Activated T-cell treated with anti-CD3 and anti-CD28 coated beads, Interleukin-2, amount 50 U/mL, for 24 hours (primary cell): ENCODE data around the gene ANKRD45.
"Not testable (repeated sequence)": the region's sequence is repeated elsewhere in the genome, so short reads cannot be mapped to it uniquely, and the experiment has no call there.

Experiments used
- DNase-seq: peaks from one replicate; pipeline ENCODE4 v3.0.0-alpha.2; 2020
- H3K27ac Mint-ChIP-seq: 2 replicates; pipeline ENCODE4 v1.8.0; 2020; ENCODE audit warnings: mild to moderate bottlenecking, mixed read lengths
- H3K27me3 Mint-ChIP-seq: 2 replicates; pipeline ENCODE4 v1.8.0; 2020; ENCODE audit warnings: mixed read lengths
- H3K36me3 Mint-ChIP-seq: 2 replicates; pipeline ENCODE4 v1.8.0; 2020; ENCODE audit warnings: low read depth, mixed read lengths
- H3K4me1 Mint-ChIP-seq: 2 replicates; pipeline ENCODE4 v1.8.0; 2020; ENCODE audit warnings: low read depth, mixed read lengths
- H3K4me3 Mint-ChIP-seq: 2 replicates; pipeline ENCODE4 v1.8.0; 2020; ENCODE audit warnings: mild to moderate bottlenecking, moderate library complexity, mixed read lengths
- H3K9me3 Mint-ChIP-seq: 2 replicates; pipeline ENCODE4 v1.8.0; 2020; ENCODE audit warnings: mixed read lengths

Gene ANKRD45, protein sequence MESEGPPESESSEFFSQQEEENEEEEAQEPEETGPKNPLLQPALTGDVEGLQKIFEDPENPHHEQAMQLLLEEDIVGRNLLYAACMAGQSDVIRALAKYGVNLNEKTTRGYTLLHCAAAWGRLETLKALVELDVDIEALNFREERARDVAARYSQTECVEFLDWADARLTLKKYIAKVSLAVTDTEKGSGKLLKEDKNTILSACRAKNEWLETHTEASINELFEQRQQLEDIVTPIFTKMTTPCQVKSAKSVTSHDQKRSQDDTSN

DNA sequence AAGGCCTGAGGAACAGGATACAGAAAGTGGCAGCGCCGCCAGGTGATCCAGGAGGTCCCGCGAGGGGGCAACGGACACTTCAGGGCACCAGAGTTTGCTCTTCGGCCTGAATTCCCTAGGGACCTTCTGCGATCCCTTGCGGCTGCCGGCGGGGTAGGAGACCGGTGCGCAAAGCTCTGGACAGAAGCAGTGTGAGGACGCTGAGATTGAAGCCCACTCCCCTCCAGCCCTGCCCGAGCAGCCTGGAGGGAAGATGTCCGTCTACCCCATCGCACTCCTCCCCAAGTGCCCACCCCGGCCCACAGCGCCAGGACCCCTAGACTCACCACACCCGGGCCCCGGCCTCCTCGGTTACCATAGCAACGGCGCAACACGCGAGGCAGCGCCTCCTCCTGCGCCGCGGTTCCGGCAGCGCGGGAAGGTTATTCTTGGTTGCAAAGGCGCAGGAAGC is at the start of gene ANKRD45:
TSS of gene ANKRD45 (minus strand) at position 361 of the 451 bp plus-strand sequence. CDS start 10,433 bp downstream, outside the sequence.
- Mint-ChIP-seq H3K27me3 (peaks cover 40% of the 10 kb centered on the region), H3K27ac (no peak within 1 kb of the TSS), H3K4me3 (peak within 1 kb of the TSS; percentile 51), H3K9me3 (no peaks in the 10 kb centered on the region), H3K4me1 (peaks cover 11% of the 10 kb centered on the region), H3K36me3 (no peaks in the 10 kb centered on the region)
- DNase-seq, result peak; percentile 37

DNA sequence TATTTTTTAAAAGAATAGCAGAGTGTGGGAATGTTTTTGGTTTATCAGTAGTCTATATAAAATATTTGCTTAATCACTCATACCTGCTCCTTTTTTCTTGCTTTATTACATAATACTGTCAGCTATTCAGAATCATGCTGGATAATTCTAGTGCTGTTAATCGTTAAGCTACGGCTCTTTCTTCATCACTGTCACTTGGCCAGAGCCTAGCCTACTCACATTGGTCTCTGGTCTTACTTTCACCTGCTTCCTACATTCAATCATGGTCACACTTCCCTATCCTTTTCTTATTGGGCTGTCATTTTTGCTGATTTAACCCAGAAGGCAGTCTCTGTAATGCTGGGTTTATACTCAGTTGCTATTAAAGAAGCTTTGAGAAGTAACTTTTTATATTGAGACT is 47.6 kb upstream of the ANKRD45 start:
- Mint-ChIP-seq H3K36me3 (peaks cover 48% of the 10 kb centered on the region), H3K4me3 (peak overlapping the region; percentile 1), H3K4me1 (peaks cover 48% of the 10 kb centered on the region), H3K27me3 (peaks cover under 1% of the 10 kb centered on the region), H3K9me3 (no peaks in the 10 kb centered on the region), H3K27ac (peak overlapping the region; percentile 34)
- DNase-seq, result no peak

DNA sequence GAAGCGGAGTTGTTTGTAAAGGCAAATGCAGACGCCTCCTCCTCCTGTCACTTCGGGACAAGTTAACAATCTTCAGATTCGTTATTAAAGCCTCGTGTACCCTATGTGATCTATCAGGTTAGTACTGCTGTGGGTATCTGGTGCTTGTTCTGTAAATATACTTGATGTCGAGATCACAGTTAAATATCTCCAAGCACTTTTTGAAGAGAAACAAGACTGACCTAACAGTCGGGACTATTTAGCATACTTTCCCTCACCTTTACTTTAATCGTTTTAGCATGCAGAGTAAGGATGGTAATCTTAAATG is 45.8 kb upstream of the ANKRD45 start:
- Mint-ChIP-seq H3K9me3 (no peaks in the 10 kb centered on the region), H3K27ac (peak overlapping the region; percentile 93), H3K36me3 (peaks cover 32% of the 10 kb centered on the region), H3K4me1 (peaks cover 37% of the 10 kb centered on the region), H3K27me3 (peaks cover 6% of the 10 kb centered on the region), H3K4me3 (peak overlapping the region; percentile 90)
- DNase-seq, result no peak

DNA sequence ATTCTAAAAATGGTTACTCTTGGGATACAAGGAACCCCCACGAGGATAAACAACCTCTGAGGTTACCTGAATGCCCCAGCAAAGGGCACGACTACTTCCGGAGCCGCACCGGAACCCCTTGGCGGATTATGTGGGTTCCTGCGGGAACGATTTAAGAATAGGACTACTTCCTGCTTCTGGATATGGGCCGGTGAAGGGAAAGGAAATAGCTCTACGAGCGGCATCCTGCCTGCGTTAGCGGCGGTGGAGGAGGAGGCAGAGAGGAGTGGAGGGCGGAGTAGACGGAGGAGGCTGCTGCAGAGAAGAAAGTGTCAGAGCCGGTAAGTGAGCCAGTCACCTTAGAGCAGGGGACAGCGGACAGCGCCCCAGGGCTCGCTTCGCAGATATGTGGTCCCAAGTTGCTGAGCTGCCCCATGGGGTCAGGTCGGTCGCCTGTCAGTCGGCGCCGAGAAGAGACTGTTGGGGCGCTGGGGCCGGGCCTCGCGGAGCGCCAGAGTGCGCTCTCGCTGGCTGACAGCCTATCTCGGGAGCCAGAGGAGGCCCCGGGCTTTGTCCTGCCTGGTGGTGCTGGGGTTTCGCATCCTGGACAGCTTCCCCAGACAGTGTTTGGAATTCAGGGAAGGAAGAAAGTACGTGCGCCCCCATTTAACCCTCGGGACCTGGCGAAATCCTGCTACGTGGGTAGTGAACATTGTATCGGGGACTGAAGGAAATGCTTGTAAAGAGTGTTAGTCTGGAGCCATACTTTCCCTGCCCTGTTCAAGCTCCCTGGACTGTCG is 45.3 kb upstream of the ANKRD45 start, which contains the start of gene KLHL20:
TSS of gene KLHL20 (plus strand) at position 223 of the 779 bp plus-strand sequence. CDS start 1,063 bp downstream, outside the sequence.
- H3K9me3 Mint-ChIP-seq, result no peaks in the 10 kb centered on the region
- peak within 1 kb of the TSS; percentile 90 for H3K4me3 Mint-ChIP-seq
- H3K36me3 Mint-ChIP-seq, result peaks cover 28% of the 10 kb centered on the region
- peak within 1 kb of the TSS; percentile 93 for H3K27ac Mint-ChIP-seq
- peaks cover 12% of the 10 kb centered on the region for H3K27me3 Mint-ChIP-seq
- peaks cover 32% of the 10 kb centered on the region for H3K4me1 Mint-ChIP-seq
- DNase-seq, result peak; percentile 88

DNA sequence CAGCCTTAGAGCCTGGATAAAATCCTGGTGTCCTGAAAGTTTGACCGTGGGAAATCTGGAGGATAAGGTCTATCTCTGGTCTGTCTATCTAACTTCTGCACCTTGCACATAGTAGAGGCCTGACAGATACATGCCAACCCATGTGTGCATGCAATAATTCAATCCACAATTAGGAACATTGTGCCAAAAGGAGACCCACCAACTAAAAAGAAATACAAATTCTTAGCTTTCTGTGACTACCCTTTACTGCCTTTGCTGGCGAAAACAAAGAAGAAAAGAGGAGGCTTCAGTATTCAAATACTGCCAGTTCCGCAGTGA is 44.7 kb upstream of the ANKRD45 start:
- H3K4me1 Mint-ChIP-seq, result peaks cover 30% of the 10 kb centered on the region
- DNase-seq, result no peak
- peak overlapping the region; percentile 90 for H3K4me3 Mint-ChIP-seq
- H3K9me3 Mint-ChIP-seq, result no peaks in the 10 kb centered on the region
- peak overlapping the region; percentile 93 for H3K27ac Mint-ChIP-seq
- peaks cover 26% of the 10 kb centered on the region for H3K36me3 Mint-ChIP-seq
- H3K27me3 Mint-ChIP-seq, result peaks cover 14% of the 10 kb centered on the region

DNA sequence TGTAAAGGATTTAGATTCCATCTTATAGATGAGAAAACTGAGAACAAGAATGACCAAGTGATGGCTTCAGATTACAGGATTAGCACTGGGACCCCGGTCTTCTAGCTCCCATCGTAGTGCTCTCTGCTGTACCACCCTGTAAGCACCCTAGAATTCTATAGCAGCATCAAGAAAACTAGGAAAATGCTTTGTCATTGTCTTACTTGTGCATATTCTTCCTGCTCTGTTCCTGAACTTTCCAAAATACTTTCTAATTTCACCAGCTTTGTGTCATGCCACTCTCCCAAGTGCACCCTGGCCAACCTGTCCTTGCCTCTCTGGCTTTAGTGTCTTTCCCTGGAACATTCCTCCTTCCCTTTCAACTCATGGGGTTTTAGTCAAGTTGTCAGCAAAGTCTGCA is 39.1 kb upstream of the ANKRD45 start:
- DNase-seq, result no peak
- no peaks in the 10 kb centered on the region for H3K9me3 Mint-ChIP-seq
- peaks cover 23% of the 10 kb centered on the region for H3K27me3 Mint-ChIP-seq
- H3K36me3 Mint-ChIP-seq, result no peaks in the 10 kb centered on the region
- H3K4me1 Mint-ChIP-seq, result no peaks in the 10 kb centered on the region
- H3K27ac Mint-ChIP-seq, result no peak overlapping the region
- no peak overlapping the region for H3K4me3 Mint-ChIP-seq

DNA sequence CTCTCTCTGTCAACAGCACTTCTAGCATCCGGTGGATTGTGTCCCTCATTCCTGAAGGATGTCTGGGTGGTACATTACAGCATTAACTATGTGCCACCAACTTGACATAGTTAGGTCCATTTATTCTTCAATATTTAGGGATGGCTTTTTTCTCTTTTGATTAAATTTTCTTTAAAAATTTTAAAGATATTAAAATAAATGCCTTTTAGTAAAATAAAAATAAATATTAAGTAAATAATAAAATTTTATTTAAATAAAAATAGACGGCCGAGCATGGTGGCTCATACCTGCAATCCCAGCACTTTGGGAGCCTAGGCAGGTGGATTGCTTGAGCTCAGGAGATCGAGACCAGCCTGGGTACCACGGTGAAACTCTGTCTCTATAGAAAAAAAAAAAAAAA is 35.5 kb upstream of the ANKRD45 start:
- peaks cover 13% of the 10 kb centered on the region for H3K27me3 Mint-ChIP-seq
- no peaks in the 10 kb centered on the region for H3K9me3 Mint-ChIP-seq
- no peak for DNase-seq
- no peaks in the 10 kb centered on the region for H3K36me3 Mint-ChIP-seq
- no peaks in the 10 kb centered on the region for H3K4me1 Mint-ChIP-seq
- no peak overlapping the region for H3K27ac Mint-ChIP-seq
- no peak overlapping the region for H3K4me3 Mint-ChIP-seq

DNA sequence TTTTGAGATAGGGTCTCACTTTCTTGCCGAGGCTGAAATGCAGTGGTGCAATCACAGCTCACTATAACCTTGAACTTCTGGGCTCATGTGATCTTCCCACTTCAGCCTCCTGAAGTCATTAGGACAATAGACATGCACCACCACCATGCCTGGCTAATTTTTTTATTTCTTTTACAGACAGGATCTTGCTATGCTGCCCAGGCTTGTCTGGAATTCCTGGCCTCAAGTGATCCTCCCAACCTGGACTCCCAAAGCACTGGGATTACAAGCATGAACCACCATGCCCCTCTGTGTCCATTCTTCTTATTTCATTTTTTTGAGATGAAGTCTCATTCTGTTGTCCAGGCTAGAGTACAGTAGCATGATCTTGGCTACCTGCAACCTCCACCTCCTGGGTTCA is 33.1 kb upstream of the ANKRD45 start:
- DNase-seq, result no peak

DNA sequence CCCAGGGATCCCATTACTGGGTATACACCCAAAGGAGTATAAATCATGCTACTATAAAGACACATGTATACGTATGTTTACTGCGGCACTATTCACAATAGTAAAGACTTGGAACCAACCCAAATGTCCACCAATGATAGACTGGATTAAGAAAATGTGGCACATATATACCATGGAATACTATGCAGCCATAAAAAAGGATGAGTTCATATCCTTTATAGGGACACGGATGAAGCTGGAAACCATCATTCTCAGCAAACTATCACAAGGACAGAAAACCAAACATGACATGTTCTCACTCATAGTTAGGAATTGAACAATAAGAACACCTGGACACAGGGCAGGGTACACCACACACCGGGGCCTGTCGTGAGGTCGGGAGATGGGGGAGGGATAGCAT is 31.6 kb upstream of the ANKRD45 start:
- not testable (repeated sequence) for H3K4me1 Mint-ChIP-seq, H3K27ac Mint-ChIP-seq, H3K36me3 Mint-ChIP-seq, H3K9me3 Mint-ChIP-seq, DNase-seq, H3K4me3 Mint-ChIP-seq
- peaks cover 22% of the 10 kb centered on the region for H3K27me3 Mint-ChIP-seq

More for the DNA sequence above, 33.1 kb upstream of the ANKRD45 start:
- Mint-ChIP-seq H3K27ac (no peak overlapping the region), H3K4me3 (no peak overlapping the region), H3K4me1 (no peaks in the 10 kb centered on the region), H3K36me3 (no peaks in the 10 kb centered on the region), H3K9me3 (peaks cover under 1% of the 10 kb centered on the region), H3K27me3 (peaks cover 8% of the 10 kb centered on the region)

DNA sequence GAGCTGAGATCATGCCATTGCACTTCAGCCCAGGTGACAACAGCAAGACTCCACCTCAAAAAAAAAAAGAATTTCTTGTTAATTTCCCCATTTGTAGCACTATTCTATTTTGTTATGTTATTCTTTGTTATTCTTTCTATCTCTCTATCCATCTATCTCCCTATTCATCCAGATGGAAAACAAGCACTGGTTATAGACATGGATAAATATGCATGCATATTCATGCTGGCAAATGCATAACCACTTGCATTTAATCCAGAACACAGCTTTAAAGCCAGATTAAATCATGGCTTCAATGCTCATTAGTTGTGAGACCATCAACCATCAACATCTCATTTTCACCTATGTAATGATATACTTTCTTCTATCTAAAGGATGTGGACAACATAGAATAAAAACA is 23.6 kb upstream of the ANKRD45 start:
- H3K4me1 Mint-ChIP-seq, result no peaks in the 10 kb centered on the region
- H3K36me3 Mint-ChIP-seq, result no peaks in the 10 kb centered on the region
- H3K27me3 Mint-ChIP-seq, result peaks cover 30% of the 10 kb centered on the region
- peaks cover 4% of the 10 kb centered on the region for H3K9me3 Mint-ChIP-seq
- DNase-seq, result no peak
- no peak overlapping the region for H3K27ac Mint-ChIP-seq
- H3K4me3 Mint-ChIP-seq, result no peak overlapping the region

DNA sequence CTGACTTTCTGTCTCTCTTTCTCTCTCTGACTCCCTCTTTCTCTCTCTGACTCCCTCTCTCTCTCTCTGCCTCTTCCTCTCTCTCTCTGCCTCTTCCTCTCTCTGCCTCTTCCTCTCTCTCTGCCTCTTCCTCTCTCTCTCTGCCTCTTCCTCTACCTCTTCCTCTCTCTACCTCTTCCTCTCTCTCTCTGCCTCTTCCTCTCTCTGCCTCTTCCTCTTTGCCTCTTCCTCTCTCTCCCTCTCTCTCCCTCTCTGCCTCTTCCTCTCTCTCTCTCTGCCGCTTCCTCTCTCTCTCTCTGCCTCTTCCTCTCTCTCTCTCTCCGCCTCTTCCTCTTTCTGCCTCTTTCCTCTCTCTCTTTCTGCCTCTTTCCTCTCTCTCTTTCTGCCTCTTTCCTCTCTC is 18.6 kb upstream of the ANKRD45 start:
- Mint-ChIP-seq H3K4me1 (peaks cover 1% of the 10 kb centered on the region), H3K27me3 (no peaks in the 10 kb centered on the region), H3K36me3 (no peaks in the 10 kb centered on the region), H3K9me3 (no peaks in the 10 kb centered on the region), H3K4me3 (no peak overlapping the region), H3K27ac (peak overlapping the region; percentile 30)
- no peak for DNase-seq

DNA sequence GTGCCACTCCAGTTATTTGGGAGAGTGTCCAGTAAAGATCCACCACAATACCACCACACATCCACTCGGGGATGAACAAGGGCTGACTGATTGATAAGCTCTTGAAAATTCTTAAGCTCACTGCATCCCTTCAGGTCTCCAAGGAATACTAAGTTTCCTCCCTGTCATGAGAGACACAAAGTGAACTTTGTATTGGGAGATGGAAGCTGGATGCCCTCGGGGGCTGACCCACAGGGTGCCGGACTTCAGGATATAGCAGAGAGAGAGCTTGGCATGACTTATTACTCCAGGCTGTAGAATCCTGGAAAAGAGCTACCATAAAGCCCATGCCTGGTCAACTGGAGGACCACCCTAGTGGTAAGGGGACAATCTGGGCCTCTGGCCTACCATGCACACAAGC is 15.5 kb upstream of the ANKRD45 start:
- H3K27ac Mint-ChIP-seq, H3K4me1 Mint-ChIP-seq, H3K9me3 Mint-ChIP-seq, H3K4me3 Mint-ChIP-seq, H3K27me3 Mint-ChIP-seq, DNase-seq, H3K36me3 Mint-ChIP-seq: not testable (repeated sequence)

DNA sequence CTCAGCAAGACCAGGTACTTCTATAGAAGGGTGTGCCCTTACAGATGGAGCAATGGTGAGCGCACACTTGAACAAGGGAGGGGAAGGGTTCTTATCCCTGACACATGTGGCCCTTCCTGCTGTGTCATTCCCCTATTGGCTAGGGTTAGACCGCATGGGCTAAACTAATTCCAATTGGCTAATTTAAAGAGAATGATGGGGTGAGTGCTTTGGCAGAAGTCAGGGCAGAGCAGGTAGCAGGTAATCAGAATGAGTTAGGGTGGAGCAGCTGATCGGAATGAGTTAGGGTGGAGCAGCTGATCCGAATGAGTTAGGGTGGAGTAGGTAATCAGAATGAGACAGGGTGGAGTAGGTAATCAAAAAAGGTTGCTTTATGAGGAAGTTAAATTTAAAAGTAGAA is 14.2 kb upstream of the ANKRD45 start:
- not testable (repeated sequence) for H3K9me3 Mint-ChIP-seq, H3K4me1 Mint-ChIP-seq, H3K36me3 Mint-ChIP-seq, DNase-seq, H3K4me3 Mint-ChIP-seq, H3K27ac Mint-ChIP-seq, H3K27me3 Mint-ChIP-seq

DNA sequence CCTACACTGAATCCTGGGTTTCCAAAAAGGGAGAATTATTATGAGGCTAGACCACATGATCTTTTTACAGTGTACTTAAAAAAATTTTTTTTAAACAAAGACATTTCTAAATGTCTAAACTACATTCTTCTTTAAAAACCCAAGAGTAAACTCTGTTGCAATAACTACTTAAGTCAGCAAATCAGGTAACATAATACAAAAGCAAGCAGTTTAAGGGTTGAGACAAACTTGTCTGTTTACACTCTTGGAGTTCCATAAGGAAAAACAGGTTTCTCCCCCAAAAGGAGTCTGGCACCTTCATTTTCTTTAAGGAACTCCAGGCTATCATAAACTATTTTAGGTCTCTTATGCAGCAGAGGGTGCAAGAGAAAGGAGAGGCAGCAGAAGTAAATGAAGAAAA is 12.5 kb upstream of the ANKRD45 start:
- Mint-ChIP-seq H3K27me3 (no peaks in the 10 kb centered on the region), H3K36me3 (no peaks in the 10 kb centered on the region), H3K27ac (no peak overlapping the region), H3K9me3 (peaks cover 8% of the 10 kb centered on the region), H3K4me1 (no peaks in the 10 kb centered on the region), H3K4me3 (no peak overlapping the region)
- no peak for DNase-seq

DNA sequence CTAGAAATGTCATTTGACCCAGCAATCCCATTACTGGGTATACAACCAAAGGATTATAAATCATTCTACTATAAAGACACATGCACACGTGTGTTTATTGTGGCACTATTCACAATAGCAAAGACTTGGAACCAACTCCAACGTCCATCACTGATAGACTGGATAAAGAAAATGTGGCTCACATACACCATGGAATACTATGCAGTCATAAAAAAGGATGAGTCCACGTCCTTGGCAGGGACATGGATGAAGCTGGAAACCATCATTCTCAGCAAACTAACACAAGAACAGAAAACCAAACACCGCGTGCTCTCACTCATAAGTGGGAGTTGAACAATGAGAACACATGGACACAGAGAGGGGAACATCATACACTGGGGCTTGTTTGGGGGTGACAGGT is 10.5 kb upstream of the ANKRD45 start:
- H3K4me1 Mint-ChIP-seq, H3K36me3 Mint-ChIP-seq, H3K27me3 Mint-ChIP-seq, DNase-seq, H3K4me3 Mint-ChIP-seq, H3K27ac Mint-ChIP-seq: not testable (repeated sequence)
- peaks cover 13% of the 10 kb centered on the region for H3K9me3 Mint-ChIP-seq
